GM12878 (cell line): ENCODE data around the gene TAB2. TPM values are rescaled to one million over a fixed set of nuclear protein-coding genes. Genes with fewer than 3 reads are reported as not detected.
A peak's percentile ranks its signal among the peaks of the same experiment; 100 is the strongest.

ENCODE experiments used
- ATAC-seq: fragments of 200-7000 bp; cut with Tn5 transposase; 3 replicates; pipeline ENCODE4 v1.9.1; 2020; ENCODE audit warnings: mild to moderate bottlenecking, moderate library complexity
- BruUV-seq: library from RNA; stranded (reverse); fragments of 400-500 nt; replicated peaks from 2 replicates; lab custom pipeline; 2021; lab: Mats Ljungman, UMichigan
- CTCF ChIA-PET: fragments of 300-600 bp; sonication (Branson Sonifier 250); formaldehyde crosslinking; extraction: SDS; loops from one replicate; lab custom pipeline; 2021; ENCODE audit warnings: inconsistent platforms; lab: Yijun Ruan, JAX
- POLR2A ChIA-PET: fragments of 350-600 bp; formaldehyde crosslinking; extraction: SDS; loops from one replicate; lab custom pipeline; 2021; ENCODE audit warnings: inconsistent platforms; lab: Charles Lee
- RAD21 ChIA-PET: fragments of 300-600 bp; sonication (Branson Sonifier 250); formaldehyde crosslinking; loops from one replicate; lab custom pipeline; 2023; ENCODE audit warnings: antibody characterized with exemption; ENCODE audit not compliant: unreplicated experiment; lab: Charles Lee
- SMC1A ChIA-PET: fragments of 300-600 bp; sonication (Branson Sonifier 250); formaldehyde crosslinking; loops from one replicate; lab custom pipeline; 2023; ENCODE audit not compliant: unreplicated experiment, uncharacterized antibody; lab: Charles Lee
- DNase-seq: peaks from one replicate; pipeline ENCODE4 v3.0.0-alpha.2; 2011; ENCODE audit warnings: low read depth, low spot score
- FAIRE-seq: peaks from 3 replicates; lab custom pipeline; 2011; peaks lifted over from hg19 to GRCh38; lab: Jason Lieb, UNC
- H2AFZ ChIP-seq: 2 replicates; pipeline ENCODE4 v1.6.0; 2011; ENCODE audit warnings: low read depth, low read length, control low read depth; ENCODE audit not compliant: control insufficient read depth
- H3K27ac ChIP-seq: 2 replicates; pipeline ENCODE4 v1.5.1; 2011; ENCODE audit warnings: control low read depth; ENCODE audit not compliant: control insufficient read depth, insufficient read depth
- H3K27me3 ChIP-seq, 2 experiments: replicated peaks in 1 of 2; 2 replicates each; pipeline versions ENCODE4 v1.6.0 to v1.6.1; 2011; ENCODE audit warnings: low read length in 1 of 2; ENCODE audit not compliant: control insufficient read depth in 2 of 2, insufficient read depth in 2 of 2
- H3K36me3 ChIP-seq, 2 experiments: 2 replicates each; pipeline ENCODE4 v1.5.1; 2011; ENCODE audit warnings: low read length in 1 of 2; ENCODE audit not compliant: control insufficient read depth in 2 of 2, insufficient read depth in 2 of 2
- H3K4me1 ChIP-seq: 2 replicates; pipeline ENCODE4 v1.6.1; 2011; ENCODE audit warnings: mild to moderate bottlenecking, low read length, moderate library complexity, mixed read lengths; ENCODE audit not compliant: control insufficient read depth, insufficient read depth
- H3K4me2 ChIP-seq: 2 replicates; pipeline ENCODE4 v1.6.0; 2011; ENCODE audit warnings: control low read depth; ENCODE audit not compliant: control insufficient read depth, insufficient read depth
- H3K4me3 ChIP-seq: fragments of 200-600 bp; sonication (generic); 2 replicates; pipeline ENCODE4 v1.5.1; 2016
- H3K79me2 ChIP-seq: 2 replicates; pipeline ENCODE4 v1.6.0; 2011; ENCODE audit warnings: low read length; ENCODE audit not compliant: control insufficient read depth, insufficient read depth
- H3K9ac ChIP-seq: 2 replicates; pipeline ENCODE4 v1.8.0; 2011; ENCODE audit warnings: low read length, control low read depth, mixed read lengths; ENCODE audit not compliant: control insufficient read depth, insufficient read depth
- H3K9me3 ChIP-seq: replicated peaks from 3 replicates; pipeline ENCODE4 v1.5.1; 2011; ENCODE audit warnings: mild to moderate bottlenecking, low read length; ENCODE audit not compliant: control insufficient read depth, insufficient read depth
- H4K20me1 ChIP-seq: 2 replicates; pipeline ENCODE4 v1.6.0; 2011; ENCODE audit not compliant: control insufficient read depth, insufficient read depth
- EP300 ChIP-seq, 2 experiments: fragments of 150-350 bp in 1 of 2; IDR thresholded peaks; 2 replicates each; pipeline ENCODE4 v1.6.1; 2011 to 2012; ENCODE audit warnings: low read depth in 2 of 2, low read length in 2 of 2, borderline replicate concordance in 1 of 2, improper control_type of control experiment in 1 of 2, inconsistent platforms in 1 of 2; ENCODE audit not compliant: control insufficient read depth in 1 of 2
- HDAC6 ChIP-seq: fragments of 200-600 bp; sonication (generic); IDR thresholded peaks from one replicate; pipeline ENCODE4 v1.8.0; 2017; ENCODE audit warnings: antibody characterized with exemption; ENCODE audit not compliant: unreplicated experiment
- KDM1A ChIP-seq: fragments of 200-600 bp; sonication (generic); IDR thresholded peaks from 2 replicates; pipeline ENCODE4 v1.6.1; 2016; ENCODE audit warnings: borderline replicate concordance
- PML ChIP-seq: IDR thresholded peaks from 2 replicates; pipeline ENCODE4 v1.6.1; 2012; ENCODE audit warnings: low read length, inconsistent platforms
- TCF12 ChIP-seq: IDR thresholded peaks from 2 replicates; pipeline ENCODE4 v1.6.1; 2011; ENCODE audit warnings: low read depth, mild to moderate bottlenecking, low read length
- WGBS: methylation state at CpG from one replicate; pipeline ENCODE4 v1.1.6; 2016; ENCODE audit warnings: low lambda C conversion rate; ENCODE audit not compliant: insufficient replicate concordance, insufficient coverage; ENCODE audit errors: missing lambda C conversion rate; 5-methylcytosine and 5-hydroxymethylcytosine counted together
- in situ Hi-C: fragments of 300-500 bp; cut with MboI; formaldehyde crosslinking; loops from 9 replicates; pipeline ENCODE4 v1.14.3; 2018; ENCODE audit warnings: mixed read lengths
- intact Hi-C: fragments of 100-400 bp; cut with micrococcal nuclease; formaldehyde crosslinking; loops from one replicate; pipeline ENCODE4 v1.14.2; 2022; ENCODE audit not compliant: unreplicated experiment
- polyA plus RNA-seq, 11 experiments: library from polyadenylated mRNA; depleted of rRNA in 4 of 11; unstranded in 6 of 11; stranded (reverse) in 5 of 11; fragments of >200 nt; fragmentation: Nextera tagmentation in 4 of 11; fragmentation: Illumina TruSeq in 1 of 11; extraction: Ambion mirVana in 4 of 11; extraction: Trizol in 1 of 11; gene quantifications; 1 replicate in 1 of 11; 2 replicates in 10 of 11; pipeline versions ENCODE4 v1.2.1 to v1.2.3, GENCODE V29; 2011 to 2016; ENCODE audit warnings: inconsistent platforms in 2 of 11, missing spikeins in 2 of 11, low read depth in 1 of 11
- total RNA-seq, 4 experiments: library from RNA; depleted of rRNA in 3 of 4; stranded (reverse); fragments of >200 nt in 3 of 4; fragmentation: Illumina TruSeq in 1 of 4; extraction: Trizol in 1 of 4; gene quantifications; 2 replicates each; pipeline versions ENCODE4 v1.2.1 to v1.2.3, GENCODE V29; 2013 to 2021
- TF ChIP-seq, protein P1 (sequence below): fragments of 450-650 bp; IDR thresholded peaks from 2 replicates; pipeline ENCODE4 v1.6.1; 2016; ENCODE audit warnings: mild to moderate bottlenecking
- TF ChIP-seq, protein P2 (sequence below): IDR thresholded peaks from 2 replicates; pipeline ENCODE4 v1.6.1; 2012; ENCODE audit warnings: low read length, inconsistent platforms

The TAB2 gene
- total and polyA plus RNA-seq, 10 of the 15 experiments (the other 5 are each of a cell fraction or from before 2014, with no cell fraction given): 8.9 to 66.3 (median 23.0) TPM

DNA sequence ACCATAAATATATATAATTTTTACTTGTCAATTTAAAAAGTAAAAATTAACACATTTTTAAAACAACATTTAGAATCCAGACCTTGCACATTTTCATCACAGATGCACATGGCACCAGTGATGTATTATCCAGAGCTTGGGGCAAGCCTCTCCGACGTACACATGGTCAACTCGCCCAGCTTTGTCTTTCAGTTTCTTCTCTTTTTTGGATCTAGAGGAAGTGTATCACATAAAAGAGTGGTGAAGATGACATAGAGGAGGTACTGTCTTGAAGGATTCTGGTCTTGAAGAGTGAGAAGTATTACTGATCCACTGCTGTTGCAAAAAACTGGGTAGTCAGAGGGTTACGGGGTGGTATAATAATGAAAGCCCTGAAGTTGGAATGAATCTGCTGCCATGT, 46.9 kb upstream of the TAB2 start:
- no peak for TF ChIP-seq KDM1A
- TF ChIP-seq, protein P1, sequence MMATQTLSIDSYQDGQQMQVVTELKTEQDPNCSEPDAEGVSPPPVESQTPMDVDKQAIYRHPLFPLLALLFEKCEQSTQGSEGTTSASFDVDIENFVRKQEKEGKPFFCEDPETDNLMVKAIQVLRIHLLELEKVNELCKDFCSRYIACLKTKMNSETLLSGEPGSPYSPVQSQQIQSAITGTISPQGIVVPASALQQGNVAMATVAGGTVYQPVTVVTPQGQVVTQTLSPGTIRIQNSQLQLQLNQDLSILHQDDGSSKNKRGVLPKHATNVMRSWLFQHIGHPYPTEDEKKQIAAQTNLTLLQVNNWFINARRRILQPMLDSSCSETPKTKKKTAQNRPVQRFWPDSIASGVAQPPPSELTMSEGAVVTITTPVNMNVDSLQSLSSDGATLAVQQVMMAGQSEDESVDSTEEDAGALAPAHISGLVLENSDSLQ: no peak
- TF ChIP-seq PML: no peak
- TF ChIP-seq HDAC6: no peak
- TF ChIP-seq TCF12: no peak
- TF ChIP-seq, protein P2, sequence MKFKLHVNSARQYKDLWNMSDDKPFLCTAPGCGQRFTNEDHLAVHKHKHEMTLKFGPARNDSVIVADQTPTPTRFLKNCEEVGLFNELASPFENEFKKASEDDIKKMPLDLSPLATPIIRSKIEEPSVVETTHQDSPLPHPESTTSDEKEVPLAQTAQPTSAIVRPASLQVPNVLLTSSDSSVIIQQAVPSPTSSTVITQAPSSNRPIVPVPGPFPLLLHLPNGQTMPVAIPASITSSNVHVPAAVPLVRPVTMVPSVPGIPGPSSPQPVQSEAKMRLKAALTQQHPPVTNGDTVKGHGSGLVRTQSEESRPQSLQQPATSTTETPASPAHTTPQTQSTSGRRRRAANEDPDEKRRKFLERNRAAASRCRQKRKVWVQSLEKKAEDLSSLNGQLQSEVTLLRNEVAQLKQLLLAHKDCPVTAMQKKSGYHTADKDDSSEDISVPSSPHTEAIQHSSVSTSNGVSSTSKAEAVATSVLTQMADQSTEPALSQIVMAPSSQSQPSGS: no peak
- TF ChIP-seq EP300 (IDR thresholded peaks at IDR 0.05; ENCODE audit: borderline replicate concordance in 1 of 2, control insufficient read depth in 1 of 2, low read depth in 2 of 2, low read length in 2 of 2): no peak
- in situ Hi-C loops (no loop called here), intact Hi-C loops (no loop called here)
- H3K4me2 ChIP-seq: peak overlapping the region; percentile 23; the same call in 1 of the 2 replicates
- ATAC-seq: no peak
- no peak overlapping the region; the same call in 1 of the 2 replicates for H3K9ac ChIP-seq
- no peak for FAIRE-seq
- BruUV-seq: no TSS peak
- H3K79me2 ChIP-seq: no peaks in the 10 kb centered on the region
- peaks cover 45% of the 10 kb centered on the region for H3K4me1 ChIP-seq
- no peak for DNase-seq
- no peaks in the 10 kb centered on the region for H4K20me1 ChIP-seq
- no peaks in the 10 kb centered on the region for H3K27me3 ChIP-seq
- ChIA-PET POLR2A (interaction anchor here (0.7 to 2.0 kb wide), 2 partner anchors 8 to 100 kb away, joined by 3 to 7 read pairs; no protein-coding TSS in a partner anchor), RAD21 (interaction anchor here (1.4 to 1.8 kb wide), 2 partner anchors 51 to 225 kb away, joined by 4 to 6 read pairs; no protein-coding TSS in a partner anchor), CTCF (interaction anchor here (1.4 to 2.0 kb wide), 4 partner anchors 9 to 163 kb away, joined by 3 to 12 read pairs (median 4); no protein-coding TSS in a partner anchor), SMC1A (interaction anchor here (0.8 to 4.2 kb wide), 16 partner anchors 8 to 122 kb away, joined by 3 to 20 read pairs (median 4); no protein-coding TSS in a partner anchor)
- H3K9me3 ChIP-seq: no peaks in the 10 kb centered on the region; the same call in 2 of the 3 replicates
- H3K36me3 ChIP-seq: no peaks in the 10 kb centered on the region
- H3K27ac ChIP-seq: no peak overlapping the region
- WGBS: 80% methylated on average over 4 of the region's 4 CpGs
- H3K4me3 ChIP-seq: no peak overlapping the region
- no peak overlapping the region; the same call in 1 of the 2 replicates for H2AFZ ChIP-seq
